HT-29 (cell line): Measurements from ENCODE around the gene GAS7. TPM values are rescaled to one million over a fixed set of nuclear protein-coding genes. Genes with fewer than 3 reads are reported as not detected.

Experiments
- DNase-seq: peaks from one replicate; pipeline ENCODE4 v3.0.0-alpha.2; 2015; ENCODE audit warnings: low spot score
- total RNA-seq: library from RNA; depleted of rRNA; stranded (reverse); fragments of >200 nt; shearing (Covaris generic); gene quantifications from 2 replicates; pipeline ENCODE4 v1.2.3, GENCODE V29; 2014

Gene GAS7
- total RNA-seq, 1 experiment from 2014 or later: 2.1 TPM

- DNase-seq: no peak
Observed at GRCh38 chr17:10111907-10112452, 86.4 kb downstream of the GAS7 start.

DNA sequence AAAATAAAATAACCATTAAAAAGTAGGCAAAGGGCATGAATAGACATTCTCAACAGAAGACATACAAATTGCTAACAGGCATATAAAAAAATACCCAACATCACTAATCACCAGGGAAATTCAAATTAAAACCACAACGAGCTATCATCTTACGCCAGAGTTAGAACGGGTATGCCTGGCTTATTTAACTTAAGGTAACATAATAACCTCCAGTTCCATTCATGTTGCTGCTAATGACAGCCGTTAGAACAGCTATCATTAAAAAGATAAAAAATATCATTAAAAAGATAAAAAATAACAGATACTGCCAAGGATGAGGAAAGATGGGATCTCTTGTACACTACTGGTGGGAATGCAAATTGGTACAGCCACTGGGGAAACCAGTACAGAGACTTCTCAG, 89.3 kb downstream of the GAS7 start:
- DNase-seq: no peak

- DNase-seq: no peak
Observed at GRCh38 chr17:10107316-10108165, 90.9 kb downstream of the GAS7 start.

DNA sequence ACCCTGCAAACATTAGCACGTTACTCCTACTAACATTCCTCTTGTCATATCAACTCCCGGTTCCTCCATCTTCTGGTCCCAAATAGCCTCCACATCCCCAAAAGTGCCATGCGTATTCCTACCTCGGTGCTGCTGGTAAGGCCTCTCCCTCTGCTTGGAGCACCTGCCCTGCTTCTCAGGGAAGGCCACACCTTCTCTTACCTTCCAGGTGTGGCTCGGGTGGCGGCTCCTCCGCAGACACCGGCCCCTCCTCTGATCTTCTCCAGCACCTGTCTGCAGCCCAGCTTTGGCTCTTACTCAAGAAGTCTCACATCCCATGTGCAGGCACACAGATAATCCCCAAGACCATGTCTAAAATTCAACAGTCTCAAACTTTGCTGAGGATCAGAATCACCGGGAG, 92.3 kb downstream of the GAS7 start:
- no peak for DNase-seq

- DNase-seq: no peak
Observed at GRCh38 chr17:10105513-10106001, 92.8 kb downstream of the GAS7 start.

DNA sequence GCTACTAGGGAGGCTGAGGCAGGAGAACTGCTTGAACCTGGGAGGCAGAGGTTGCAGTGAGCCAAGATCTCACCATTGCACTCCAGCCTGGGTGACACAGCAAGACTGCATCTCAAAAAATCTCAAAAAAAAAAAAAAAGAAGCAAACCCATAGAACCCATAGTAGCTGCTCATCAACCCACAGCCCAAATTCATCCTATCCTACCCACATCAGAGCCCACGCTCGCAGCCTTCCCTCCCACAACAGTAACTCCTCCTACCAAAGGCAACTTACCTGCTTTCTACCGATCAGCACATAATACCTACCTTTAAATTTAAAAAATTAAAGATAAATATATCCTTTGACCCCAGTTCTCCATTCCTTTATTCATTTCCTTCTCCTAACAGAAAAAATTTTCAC, 94.7 kb downstream of the GAS7 start:
- no peak for DNase-seq

DNA sequence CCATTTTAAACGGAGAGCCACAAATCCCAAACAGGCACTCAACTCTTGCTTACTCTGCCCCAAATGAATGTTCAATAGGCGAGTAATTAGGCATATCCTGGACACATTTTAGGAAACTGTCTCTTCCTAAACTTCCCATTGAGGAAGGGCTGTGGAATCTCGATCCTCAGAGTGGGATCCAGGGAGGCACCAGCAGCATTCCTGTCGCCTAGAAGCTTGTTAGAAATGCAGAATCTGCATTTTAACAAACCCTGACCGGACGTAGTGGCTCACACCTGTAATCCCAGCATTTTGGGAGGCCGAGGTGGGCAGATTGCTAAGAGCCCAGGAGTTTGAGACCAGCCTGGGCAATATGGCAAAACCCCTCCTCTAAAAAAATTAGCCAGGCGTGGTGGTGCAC, 95.6 kb downstream of the GAS7 start:
- no peak for DNase-seq

- peak; percentile 12 for DNase-seq
Observed at GRCh38 chr17:10099051-10099571, 99.3 kb downstream of the GAS7 start.

- no peak for DNase-seq
Observed at GRCh38 chr17:10096596-10096995, 101.8 kb downstream of the GAS7 start.

DNA sequence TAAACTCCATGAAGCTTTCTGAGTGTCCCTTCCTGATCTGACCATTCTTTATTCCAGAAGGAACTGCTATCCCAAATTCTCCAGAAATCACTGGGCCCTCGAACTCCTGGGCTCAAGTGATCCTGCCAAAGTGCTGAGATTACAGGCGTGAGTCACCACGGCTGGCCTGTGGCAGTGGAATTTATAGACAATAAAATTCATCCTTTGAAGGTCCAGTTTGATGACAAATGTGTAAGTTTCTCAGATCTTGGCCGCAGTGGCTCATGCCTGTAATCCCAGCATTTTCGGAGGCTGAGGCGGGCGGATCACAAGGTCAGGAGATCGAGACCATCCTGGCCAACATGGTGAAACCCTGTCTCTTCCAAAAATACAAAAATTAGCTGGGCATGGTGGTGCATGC, 103.1 kb downstream of the GAS7 start:
- DNase-seq: peak; percentile 33

DNA sequence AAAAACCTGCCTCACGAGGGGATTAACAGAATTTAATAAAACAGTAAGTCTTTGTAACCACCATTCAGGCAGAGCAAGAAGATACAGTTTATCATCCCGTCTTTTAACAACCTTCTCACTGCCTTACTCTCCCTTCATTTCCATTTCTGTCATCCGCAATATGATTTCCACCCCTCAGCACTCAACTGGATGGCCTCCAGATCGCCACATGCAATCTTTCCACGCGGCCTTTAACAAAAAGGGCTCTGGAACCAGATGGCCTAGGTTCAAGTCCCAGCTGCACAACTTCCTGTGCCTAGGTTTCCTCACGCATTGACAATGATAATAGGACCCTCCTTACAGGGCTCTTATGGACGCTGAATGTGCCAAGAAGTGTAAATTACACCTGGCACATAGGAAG, 103.6 kb downstream of the GAS7 start:
- DNase-seq: no peak

DNA sequence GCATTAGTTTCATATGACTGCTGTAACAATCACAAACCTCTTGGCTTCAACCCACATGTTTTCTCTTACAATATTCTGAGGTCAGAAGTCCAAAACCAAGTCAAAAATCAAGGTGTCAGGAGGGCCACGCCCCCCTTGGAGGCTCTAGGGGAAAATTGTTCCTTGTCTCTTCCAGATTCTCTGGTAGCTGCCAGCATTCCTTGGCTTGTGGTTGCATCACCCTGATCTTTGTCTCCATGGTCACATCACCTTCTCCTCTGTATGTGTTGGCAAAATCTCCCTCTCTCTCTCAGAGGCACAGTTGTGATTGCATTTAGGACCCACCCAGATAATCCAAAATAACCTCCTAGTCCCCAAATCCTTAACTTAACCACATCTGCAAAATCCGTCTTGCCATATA, 105.8 kb downstream of the GAS7 start:
- DNase-seq: no peak

GRCh38 chr17:10091046-10091445, 107.4 kb downstream of the GAS7 start:
- DNase-seq: no peak

DNA sequence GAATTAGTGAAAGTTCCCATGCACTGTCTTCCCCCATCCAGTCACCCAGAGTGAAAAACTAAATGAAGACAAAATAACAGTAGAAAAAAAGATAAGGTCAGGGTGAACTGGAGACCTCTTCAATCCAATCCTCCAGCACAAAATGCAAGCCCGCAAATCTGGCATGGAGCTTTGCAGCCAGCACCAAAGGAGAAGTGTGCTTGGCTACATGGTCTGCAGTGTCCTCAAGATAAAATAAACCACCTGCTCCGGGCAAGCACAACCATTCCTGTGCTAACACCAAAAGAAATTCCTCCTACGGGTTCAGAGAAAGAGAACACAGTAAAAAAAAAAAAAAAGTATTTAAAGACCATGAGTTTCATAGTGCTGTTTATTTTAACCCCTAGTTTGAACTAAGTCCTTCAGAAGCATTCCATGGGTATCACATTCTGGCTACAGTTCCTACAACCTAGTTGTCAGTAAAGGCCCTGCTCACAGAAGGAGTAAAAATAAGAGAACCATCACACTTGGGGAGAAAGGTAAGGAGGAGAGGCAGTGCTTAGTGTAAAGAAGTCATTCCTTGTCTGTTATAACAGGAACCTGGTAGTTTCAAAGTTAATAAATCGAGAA, 109.1 kb downstream of the GAS7 start:
- DNase-seq: no peak

- no peak for DNase-seq
Observed at GRCh38 chr17:10088444-10088843, 110.0 kb downstream of the GAS7 start.

- no peak for DNase-seq
Observed at GRCh38 chr17:10087355-10087754, 111.1 kb downstream of the GAS7 start.

GRCh38 chr17:10083864-10084263, 114.5 kb downstream of the GAS7 start:
- DNase-seq: no peak

DNA sequence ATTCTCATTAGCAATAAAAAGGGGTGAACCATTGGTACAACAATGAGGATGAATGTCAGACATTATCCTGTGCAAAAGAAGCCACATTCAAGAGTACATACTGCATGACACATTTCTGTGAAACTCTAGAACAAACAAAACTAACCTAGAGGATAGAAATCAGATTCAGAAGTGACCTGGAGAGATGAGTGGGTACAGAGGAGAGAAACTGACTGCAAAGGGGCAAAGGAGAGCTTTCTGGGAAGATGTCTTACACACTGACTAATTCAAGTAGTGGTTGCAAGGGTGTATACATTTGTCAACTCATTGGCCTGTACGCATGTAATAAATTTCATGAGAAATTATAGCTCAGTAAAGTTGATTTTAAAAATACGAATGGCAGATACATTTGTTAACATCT, 115.6 kb downstream of the GAS7 start:
- DNase-seq: no peak

DNA sequence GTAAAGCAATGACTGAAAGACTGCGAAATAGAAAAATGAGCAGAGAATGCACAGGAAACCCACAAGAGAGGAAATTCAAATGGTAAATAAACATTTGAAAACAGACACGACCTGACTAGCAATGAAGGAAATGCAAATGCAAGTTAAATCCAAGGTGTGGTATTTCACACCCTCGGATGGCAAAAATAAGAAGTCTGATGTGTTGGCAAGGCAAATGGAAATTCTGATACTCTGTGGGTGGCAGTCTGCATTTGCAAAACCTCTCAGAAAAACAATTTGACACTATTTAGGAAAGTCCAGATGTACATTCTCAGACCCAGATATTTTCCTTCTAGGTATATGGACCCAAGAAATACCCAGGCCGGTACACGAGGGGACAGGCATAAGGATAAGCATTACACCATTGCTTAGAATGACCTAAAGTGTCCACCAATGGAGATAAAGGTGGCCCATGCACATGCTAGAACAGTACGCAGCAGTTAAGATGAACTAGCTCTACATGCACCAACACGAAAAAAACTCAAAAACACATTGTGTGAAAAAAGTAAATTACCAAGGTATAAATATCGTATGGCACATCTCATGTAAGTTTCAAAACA, 116.7 kb downstream of the GAS7 start:
- no peak for DNase-seq

GRCh38 chr17:10077561-10078299, 120.7 kb downstream of the GAS7 start:
- no peak for DNase-seq

GRCh38 chr17:10075919-10076318, 122.5 kb downstream of the GAS7 start:
- no peak for DNase-seq
